HEK293T (cell line): ENCODE data around the gene KCTD18.

Source experiments
- ARNT ChIP-seq: fragments of 450-650 bp; IDR thresholded peaks from 2 replicates; pipeline ENCODE4 v1.6.1; 2017; ENCODE audit warnings: mild to moderate bottlenecking
- ELF4 ChIP-seq: fragments of 450-650 bp; IDR thresholded peaks from 2 replicates; pipeline ENCODE4 v1.6.1; 2017; ENCODE audit warnings: antibody characterized with exemption
- FOXM1 ChIP-seq: fragments of 450-650 bp; IDR thresholded peaks from 2 replicates; pipeline ENCODE4 v1.6.1; 2017; ENCODE audit warnings: mild to moderate bottlenecking, borderline replicate concordance
- L3MBTL2 ChIP-seq: fragments of 450-650 bp; conservative IDR thresholded peaks from 2 replicates; pipeline ENCODE4 v1.6.1; 2016; ENCODE audit warnings: mild to moderate bottlenecking
- SUZ12 ChIP-seq: fragments of 450-650 bp; IDR thresholded peaks from 2 replicates; pipeline ENCODE4 v1.6.1; 2016; ENCODE audit warnings: mild to moderate bottlenecking

DNA sequence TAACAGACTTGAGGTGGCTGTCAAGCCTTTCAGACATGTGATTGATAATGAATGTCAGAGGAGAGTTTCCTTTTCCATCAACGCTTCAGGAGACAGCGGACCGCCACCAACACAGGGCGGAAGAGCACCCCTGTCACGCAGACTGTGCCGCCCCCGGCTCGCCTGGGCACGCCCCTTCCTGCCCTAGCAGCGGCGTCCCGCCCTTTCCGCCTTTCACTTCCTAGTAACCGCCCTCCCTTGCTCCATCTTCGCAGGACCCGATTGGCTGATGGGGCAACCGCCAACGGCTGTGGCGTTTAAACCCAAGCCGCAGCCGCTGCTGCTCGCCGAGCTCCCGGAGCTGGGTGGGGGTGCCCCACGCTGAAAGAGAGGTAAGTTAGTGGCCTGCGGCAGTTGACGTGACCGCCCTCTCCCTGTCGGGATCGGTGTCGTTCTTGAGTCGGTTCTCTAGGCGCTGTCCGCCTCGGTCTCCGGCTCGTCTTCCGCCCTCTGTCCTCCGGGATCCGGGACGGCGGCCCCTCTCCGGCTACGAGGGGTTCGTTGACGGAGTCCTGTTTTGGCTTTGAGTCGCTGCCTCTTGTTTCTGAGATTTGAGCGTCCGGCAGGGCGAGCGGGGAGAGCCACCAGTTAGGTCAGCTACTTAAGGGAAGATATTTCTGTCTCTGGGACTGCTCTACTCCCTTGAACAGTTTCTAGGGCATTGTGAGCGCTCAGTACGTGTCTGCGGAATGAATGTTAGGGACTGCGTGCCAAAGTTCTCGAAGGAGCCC, 16.2 kb upstream of the KCTD18 start, which contains the start of gene SGO2:
- peak; percentile 80 for TF ChIP-seq L3MBTL2
- TF ChIP-seq ARNT: no peak
- TF ChIP-seq SUZ12: no peak
- TF ChIP-seq FOXM1: peak; percentile 94
- TF ChIP-seq ELF4: peak; percentile 62
